GM23248 (cell line): ENCODE measurements around the gene STARD4. TPM values are rescaled to one million over a fixed set of nuclear protein-coding genes. Genes with fewer than 3 reads are reported as not detected.

Experiments
- DNase-seq: peaks from one replicate; pipeline ENCODE4 v3.0.0-alpha.2; 2015
- H2AFZ ChIP-seq: fragments of 200-600 bp; sonication (generic); 2 replicates; pipeline ENCODE4 v1.6.1; 2016; ENCODE audit warnings: antibody characterized with exemption
- H3F3A ChIP-seq: fragments of 200-600 bp; sonication (generic); 2 replicates; pipeline ENCODE4 v1.6.1; 2016; ENCODE audit warnings: mild to moderate bottlenecking, antibody characterized with exemption, mixed run types; ENCODE audit not compliant: insufficient read depth
- H3K27ac ChIP-seq: fragments of 200-600 bp; sonication (generic); 2 replicates; pipeline ENCODE4 v1.5.1; 2016; ENCODE audit warnings: mild to moderate bottlenecking
- H3K27me3 ChIP-seq: fragments of 200-600 bp; sonication (generic); replicated peaks from 2 replicates; pipeline ENCODE4 v1.6.1; 2016; ENCODE audit warnings: mild to moderate bottlenecking; ENCODE audit not compliant: insufficient read depth
- H3K36me3 ChIP-seq: fragments of 200-600 bp; sonication (generic); 2 replicates; pipeline ENCODE4 v1.6.1; 2016; ENCODE audit warnings: low read depth, mild to moderate bottlenecking
- H3K4me1 ChIP-seq: fragments of 200-600 bp; sonication (generic); 2 replicates; pipeline ENCODE4 v1.6.1; 2016; ENCODE audit warnings: mild to moderate bottlenecking; ENCODE audit not compliant: insufficient read depth
- H3K4me2 ChIP-seq: fragments of 200-600 bp; sonication (generic); one replicate; pipeline ENCODE4 v1.6.1; 2016; ENCODE audit warnings: mild to moderate bottlenecking; ENCODE audit not compliant: unreplicated experiment
- H3K4me3 ChIP-seq: fragments of 200-600 bp; sonication (generic); 2 replicates; pipeline ENCODE4 v1.5.1; 2016; ENCODE audit warnings: mild to moderate bottlenecking
- H3K79me2 ChIP-seq: fragments of 200-600 bp; sonication (generic); 2 replicates; pipeline ENCODE4 v1.6.1; 2016; ENCODE audit warnings: mild to moderate bottlenecking; ENCODE audit not compliant: insufficient read depth
- H3K9ac ChIP-seq: fragments of 200-600 bp; sonication (generic); 2 replicates; pipeline ENCODE4 v1.6.1; 2016; ENCODE audit warnings: mild to moderate bottlenecking
- H3K9me2 ChIP-seq: fragments of 200-600 bp; sonication (generic); 2 replicates; pipeline ENCODE4 v1.6.1; 2016; ENCODE audit warnings: mixed run types, mild to moderate bottlenecking, moderate library complexity; ENCODE audit not compliant: insufficient read depth
- H3K9me3 ChIP-seq: fragments of 200-600 bp; sonication (generic); one replicate; pipeline ENCODE4 v1.6.1; 2017; ENCODE audit warnings: low read depth
- H4K20me1 ChIP-seq: fragments of 200-600 bp; sonication (generic); 2 replicates; pipeline ENCODE4 v1.6.0; 2016; ENCODE audit not compliant: insufficient read depth
- EZH2 ChIP-seq: fragments of 200-600 bp; sonication (generic); IDR thresholded peaks from 2 replicates; pipeline ENCODE4 v1.6.1; 2018; ENCODE audit warnings: antibody characterized with exemption, mild to moderate bottlenecking; ENCODE audit not compliant: insufficient read depth, poor library complexity, severe bottlenecking
- EZH2phosphoT487 ChIP-seq: fragments of 200-600 bp; sonication (generic); IDR thresholded peaks from 2 replicates; pipeline ENCODE4 v1.6.1; 2018; ENCODE audit warnings: antibody characterized with exemption, moderate library complexity, mild to moderate bottlenecking, low read depth; ENCODE audit not compliant: insufficient read depth
- WGBS, 2 experiments: methylation state at CpG; one replicate each; pipeline ENCODE4 v1.1.6; 2015 to 2017; ENCODE audit warnings: low lambda C conversion rate in 2 of 2, low coverage in 1 of 2; ENCODE audit errors: missing lambda C conversion rate in 2 of 2; 5-methylcytosine and 5-hydroxymethylcytosine counted together
- in situ Hi-C: fragments of 300-500 bp; cut with MboI; formaldehyde crosslinking; loops from 2 replicates; pipeline ENCODE4 v1.15.0; 2020
- polyA plus RNA-seq: library from polyadenylated mRNA; unstranded; fragments of >200 nt; fragmentation: Nextera tagmentation; extraction: Ambion mirVana; gene quantifications from 2 replicates; pipeline ENCODE4 v1.2.1, GENCODE V29; 2016
- total RNA-seq: library from RNA; depleted of rRNA; stranded (reverse); fragments of >200 nt; shearing (Covaris generic); gene quantifications from 2 replicates; pipeline ENCODE4 v1.2.3, GENCODE V29; 2014

Gene STARD4
- total and polyA plus RNA-seq, 2 experiments from 2014 or later = 21.1 to 45.3 TPM

GRCh38 chr5:111461255-111461671 lies 51.1 kb downstream of the STARD4 start:
- Histone ChIP-seq H3K36me3 (no peaks in the 10 kb centered on the region), H3F3A (no peaks in the 10 kb centered on the region), H3K4me1 (no peaks in the 10 kb centered on the region), H2AFZ (peak overlapping the region; percentile 20; the same call in 1 of the 2 replicates), H3K4me3 (no peak overlapping the region), H3K27ac (no peak overlapping the region), H3K79me2 (no peaks in the 10 kb centered on the region), H3K9me3 (no peaks in the 10 kb centered on the region), H3K4me2 (no peak overlapping the region), H3K9ac (no peak overlapping the region), H3K9me2 (no peaks in the 10 kb centered on the region), H4K20me1 (no peaks in the 10 kb centered on the region), H3K27me3 (no peaks in the 10 kb centered on the region)
- DNase-seq = peak; percentile 70
- TF ChIP-seq EZH2phosphoT487 (no peak), EZH2 (no peak)
- in situ Hi-C loops = loop anchor here (10.0 kb wide), 1 partner anchor 296 kb away; no protein-coding TSS in a partner anchor
- 49 to 50% methylated on average over 3 of the region's 3 CpGs for WGBS, 2 experiments

GRCh38 chr5:111454776-111455175 lies 57.6 kb downstream of the STARD4 start:
- 32 to 40% methylated on average over 2 of the region's 2 CpGs for WGBS, 2 experiments
- peaks cover 14% of the 10 kb centered on the region for H3F3A ChIP-seq
- H3K36me3 ChIP-seq = no peaks in the 10 kb centered on the region
- peak overlapping the region; percentile 56 for H3K4me2 ChIP-seq
- H3K9me3 ChIP-seq = no peaks in the 10 kb centered on the region
- H3K79me2 ChIP-seq = no peaks in the 10 kb centered on the region
- no peak overlapping the region for H3K27ac ChIP-seq
- H4K20me1 ChIP-seq = no peaks in the 10 kb centered on the region
- no peak for DNase-seq
- H2AFZ ChIP-seq = no peak overlapping the region; the same call in 1 of the 2 replicates
- no peak overlapping the region for H3K9ac ChIP-seq
- no peaks in the 10 kb centered on the region for H3K9me2 ChIP-seq
- H3K4me3 ChIP-seq = no peak overlapping the region
- no peaks in the 10 kb centered on the region for H3K27me3 ChIP-seq
- peaks cover 24% of the 10 kb centered on the region for H3K4me1 ChIP-seq
- TF ChIP-seq EZH2phosphoT487 = no peak
- TF ChIP-seq EZH2 = no peak
- in situ Hi-C loops = no loop called here

- Histone ChIP-seq H3K4me2 (peak overlapping the region; percentile 56), H3K9ac (no peak overlapping the region), H3K27ac (peak overlapping the region; percentile 67), H3K36me3 (no peaks in the 10 kb centered on the region), H3K79me2 (no peaks in the 10 kb centered on the region), H4K20me1 (no peaks in the 10 kb centered on the region), H3K9me2 (no peaks in the 10 kb centered on the region), H3K4me3 (no peak overlapping the region), H2AFZ (peak overlapping the region; percentile 34; the same call in 1 of the 2 replicates), H3K9me3 (no peaks in the 10 kb centered on the region), H3K27me3 (no peaks in the 10 kb centered on the region), H3K4me1 (peaks cover 24% of the 10 kb centered on the region), H3F3A (peaks cover 14% of the 10 kb centered on the region)
- in situ Hi-C loops = no loop called here
- WGBS, 2 experiments = 36 to 38% methylated on average over 3 of the region's 3 CpGs
- TF ChIP-seq EZH2phosphoT487 = no peak
- no peak for TF ChIP-seq EZH2
- peak; percentile 60 for DNase-seq
These were observed 58.1 kb downstream of the STARD4 start for GRCh38 chr5:111454198-111454622.

- peak; percentile 61 for DNase-seq
- Histone ChIP-seq H3K9me3 (no peaks in the 10 kb centered on the region), H3K27me3 (no peaks in the 10 kb centered on the region), H3K4me2 (peak overlapping the region; percentile 56), H3K79me2 (no peaks in the 10 kb centered on the region), H3K9me2 (no peaks in the 10 kb centered on the region), H4K20me1 (no peaks in the 10 kb centered on the region), H3F3A (peaks cover 14% of the 10 kb centered on the region), H3K9ac (0 out of 2 replicates have a peak overlapping the region, but pooled peaks have one; percentile 25), H3K27ac (peak overlapping the region; percentile 67), H3K36me3 (no peaks in the 10 kb centered on the region), H3K4me3 (peak overlapping the region; percentile 39), H2AFZ (0 out of 2 replicates have a peak overlapping the region, but pooled peaks have one; percentile 12), H3K4me1 (peaks cover 24% of the 10 kb centered on the region)
- TF ChIP-seq EZH2 = no peak
- no peak for TF ChIP-seq EZH2phosphoT487
- 33 to 40% methylated on average over 2 of the region's 2 CpGs for WGBS, 2 experiments
- in situ Hi-C loops = no loop called here
These were observed 58.6 kb downstream of the STARD4 start for GRCh38 chr5:111453747-111454146.
